Body of pancreas (tissue), 4 donors: Measurements from ENCODE around the gene IQCE.

Experiments used
- POLR2A ChIP-seq, 3 donors: fragments of 450-650 bp; IDR thresholded peaks; one replicate each; pipeline ENCODE4 v1.6.1; 2016; ENCODE audit warnings: antibody characterized with exemption in 3 of 3, mild to moderate bottlenecking in 2 of 3
- TF ChIP-seq, protein P1 (sequence below), 7 experiments: fragments of 450-650 bp in 4 of 7; fragments of 200-600 bp in 3 of 7; sonication (generic) in 3 of 7; IDR thresholded peaks; one replicate each; pipeline ENCODE4 v1.5.1; 2016 to 2019; ENCODE audit warnings: antibody characterized with exemption in 7 of 7

DNA sequence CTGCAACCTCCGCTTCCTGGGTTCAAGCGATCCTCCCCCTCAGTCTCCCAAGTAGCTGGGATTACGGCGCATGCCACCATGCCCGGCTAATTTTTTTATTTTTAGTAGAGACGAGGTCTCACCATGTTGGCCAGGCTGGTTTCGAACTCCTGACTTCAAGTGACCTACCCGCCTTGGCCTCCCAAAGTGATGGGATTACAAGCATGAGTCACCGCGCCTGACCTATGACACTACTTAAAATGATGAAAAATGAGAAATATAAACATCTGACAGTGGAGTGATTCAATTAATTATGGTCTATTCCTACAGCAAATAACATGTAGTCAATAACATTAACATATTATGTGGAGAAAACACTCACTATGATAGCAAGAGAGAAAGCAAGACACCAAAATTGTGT lies 5.7 kb upstream of the IQCE start:
- TF ChIP-seq, protein P1, sequence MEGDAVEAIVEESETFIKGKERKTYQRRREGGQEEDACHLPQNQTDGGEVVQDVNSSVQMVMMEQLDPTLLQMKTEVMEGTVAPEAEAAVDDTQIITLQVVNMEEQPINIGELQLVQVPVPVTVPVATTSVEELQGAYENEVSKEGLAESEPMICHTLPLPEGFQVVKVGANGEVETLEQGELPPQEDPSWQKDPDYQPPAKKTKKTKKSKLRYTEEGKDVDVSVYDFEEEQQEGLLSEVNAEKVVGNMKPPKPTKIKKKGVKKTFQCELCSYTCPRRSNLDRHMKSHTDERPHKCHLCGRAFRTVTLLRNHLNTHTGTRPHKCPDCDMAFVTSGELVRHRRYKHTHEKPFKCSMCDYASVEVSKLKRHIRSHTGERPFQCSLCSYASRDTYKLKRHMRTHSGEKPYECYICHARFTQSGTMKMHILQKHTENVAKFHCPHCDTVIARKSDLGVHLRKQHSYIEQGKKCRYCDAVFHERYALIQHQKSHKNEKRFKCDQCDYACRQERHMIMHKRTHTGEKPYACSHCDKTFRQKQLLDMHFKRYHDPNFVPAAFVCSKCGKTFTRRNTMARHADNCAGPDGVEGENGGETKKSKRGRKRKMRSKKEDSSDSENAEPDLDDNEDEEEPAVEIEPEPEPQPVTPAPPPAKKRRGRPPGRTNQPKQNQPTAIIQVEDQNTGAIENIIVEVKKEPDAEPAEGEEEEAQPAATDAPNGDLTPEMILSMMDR (IDR thresholded peaks at IDR 0.05), result no peak
- no peak for TF ChIP-seq POLR2A (IDR thresholded peaks at IDR 0.05)
